ENCODE data around the gene OR2T11.

GRCh38 chr1:248625166-248625565 is 9.7 kb downstream of the OR2T11 start:
- TF ChIP-seq SIN3A (IDR thresholded peaks at IDR 0.05; ENCODE audit: borderline replicate concordance, insufficient read depth, low read length), result no peak
- no peak for TF ChIP-seq POLR2AphosphoS5 (IDR thresholded peaks at IDR 0.05; ENCODE audit: low read depth, low read length)
- no peak for TF ChIP-seq REST (IDR thresholded peaks at IDR 0.05; ENCODE audit: insufficient read depth in 1 of 2, low read depth in 2 of 2, low read length in 2 of 2)
- TF ChIP-seq TAF1 (IDR thresholded peaks at IDR 0.05; ENCODE audit: borderline replicate concordance, insufficient read depth, low read length), result no peak
